Measurements from ENCODE around the gene RNF152.

Gene RNF152, protein sequence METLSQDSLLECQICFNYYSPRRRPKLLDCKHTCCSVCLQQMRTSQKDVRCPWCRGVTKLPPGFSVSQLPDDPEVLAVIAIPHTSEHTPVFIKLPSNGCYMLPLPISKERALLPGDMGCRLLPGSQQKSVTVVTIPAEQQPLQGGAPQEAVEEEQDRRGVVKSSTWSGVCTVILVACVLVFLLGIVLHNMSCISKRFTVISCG

DNA sequence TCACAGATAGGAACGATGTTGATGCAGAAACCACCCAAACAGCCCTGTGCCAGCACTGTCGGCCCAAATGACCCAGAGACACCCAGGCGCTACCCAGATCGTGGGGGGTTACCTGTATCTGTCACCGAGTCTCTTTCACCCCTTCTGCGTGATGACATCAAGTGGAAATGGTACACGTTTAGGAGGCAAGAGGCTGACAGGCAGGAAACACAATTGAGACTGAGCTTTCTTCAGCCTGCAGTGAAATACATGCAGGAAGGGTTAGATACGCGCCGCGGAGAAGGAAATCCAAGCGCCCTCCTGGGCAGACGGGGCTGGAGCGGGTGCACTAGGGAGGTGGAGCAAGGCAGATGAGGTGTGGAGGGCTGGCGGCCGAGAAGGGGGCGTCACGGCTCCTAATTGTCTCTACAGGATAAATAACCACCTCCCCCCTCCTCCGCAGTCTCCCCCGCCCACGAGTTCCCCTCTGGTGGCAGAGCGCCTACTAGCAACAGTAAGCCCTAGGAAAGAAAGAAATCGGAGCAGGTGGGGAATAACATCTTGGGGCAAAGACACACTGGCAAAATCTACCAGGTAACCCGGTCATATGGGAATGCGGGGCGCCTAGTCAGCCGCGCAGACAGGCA lies at the start of gene RNF152:
Gene RNF152, minus strand, starts transcription at position 325 of the 626 bp plus-strand sequence. CDS start 76,544 bp downstream, outside the sequence.
- peak; percentile 66 for DNase-seq (ENCODE audit: low spot score)

DNA sequence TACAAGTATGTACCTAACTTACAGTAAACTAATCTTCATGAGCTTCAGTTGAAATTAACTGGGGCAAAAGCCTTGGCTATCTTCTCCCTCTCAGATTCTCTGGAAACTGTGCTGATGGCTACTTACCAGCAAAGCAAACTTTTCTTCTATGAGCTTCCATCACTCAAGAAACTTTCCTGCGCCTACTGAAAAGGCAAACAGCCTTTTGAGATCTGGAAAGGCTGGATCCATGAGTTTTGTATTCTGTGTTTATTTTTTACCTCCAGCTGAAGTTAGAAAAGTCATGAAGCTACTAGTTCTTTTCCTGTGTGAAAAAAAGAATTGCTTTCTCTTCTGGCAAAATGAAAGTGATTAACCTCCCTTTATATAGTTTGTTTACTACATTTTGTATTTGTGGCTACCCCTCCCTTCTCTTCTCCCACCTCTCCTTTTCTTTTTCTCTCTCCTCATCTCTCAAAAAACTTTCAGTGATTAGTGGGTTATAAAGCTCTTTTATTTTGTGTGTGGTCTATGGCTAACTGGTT lies 49.2 kb upstream of the RNF152 start:
- no peak for DNase-seq (ENCODE audit: low spot score)

DNA sequence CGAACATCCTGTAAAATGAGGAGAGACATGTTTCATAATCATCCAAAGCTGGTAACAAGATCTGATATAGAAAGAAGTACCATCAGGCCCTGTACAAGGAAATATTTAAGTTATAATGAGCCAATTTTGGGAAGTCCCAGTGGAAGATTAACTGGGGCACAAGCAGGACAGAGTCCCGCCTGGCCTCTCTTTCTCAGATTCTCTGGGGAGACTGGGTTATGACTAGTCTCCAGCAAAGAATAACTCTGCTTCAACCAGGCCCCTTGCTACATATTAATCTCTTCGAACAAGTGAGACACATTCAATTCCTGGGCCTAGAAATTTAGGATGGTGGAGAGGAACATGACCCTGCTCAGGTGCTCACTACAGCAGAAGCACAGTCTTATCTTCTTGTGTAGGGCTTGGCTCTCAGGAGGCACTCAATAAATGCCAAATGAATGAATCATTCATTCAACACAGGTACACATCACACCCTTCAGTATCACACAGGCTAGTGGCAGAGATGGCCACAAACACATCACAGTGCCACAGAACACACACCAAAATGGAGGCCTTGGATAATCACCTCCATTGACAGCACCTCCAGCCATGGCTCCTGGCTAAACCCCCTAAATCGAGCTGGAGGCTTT lies 46.4 kb upstream of the RNF152 start:
- no peak for DNase-seq (ENCODE audit: low spot score)

DNA sequence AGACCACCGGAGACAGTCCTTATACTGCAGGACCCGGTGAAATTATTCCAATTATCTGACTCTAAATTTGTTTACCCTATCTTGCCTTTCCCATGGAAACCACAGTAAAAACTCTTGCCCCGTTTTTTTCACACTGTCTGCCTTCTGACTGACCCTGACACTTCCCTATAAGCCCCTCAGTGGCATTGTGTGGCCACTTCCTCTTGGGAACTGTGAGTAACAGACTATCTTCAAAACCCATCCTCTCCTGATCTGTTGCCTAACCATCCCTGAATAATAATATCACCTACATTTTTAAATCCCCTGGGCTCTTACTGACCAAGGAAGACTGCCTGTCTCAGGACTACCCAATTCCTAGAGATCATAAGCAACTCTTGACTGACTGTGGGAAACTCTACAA lies 42.6 kb upstream of the RNF152 start:
- DNase-seq (ENCODE audit: low spot score), result no peak

DNA sequence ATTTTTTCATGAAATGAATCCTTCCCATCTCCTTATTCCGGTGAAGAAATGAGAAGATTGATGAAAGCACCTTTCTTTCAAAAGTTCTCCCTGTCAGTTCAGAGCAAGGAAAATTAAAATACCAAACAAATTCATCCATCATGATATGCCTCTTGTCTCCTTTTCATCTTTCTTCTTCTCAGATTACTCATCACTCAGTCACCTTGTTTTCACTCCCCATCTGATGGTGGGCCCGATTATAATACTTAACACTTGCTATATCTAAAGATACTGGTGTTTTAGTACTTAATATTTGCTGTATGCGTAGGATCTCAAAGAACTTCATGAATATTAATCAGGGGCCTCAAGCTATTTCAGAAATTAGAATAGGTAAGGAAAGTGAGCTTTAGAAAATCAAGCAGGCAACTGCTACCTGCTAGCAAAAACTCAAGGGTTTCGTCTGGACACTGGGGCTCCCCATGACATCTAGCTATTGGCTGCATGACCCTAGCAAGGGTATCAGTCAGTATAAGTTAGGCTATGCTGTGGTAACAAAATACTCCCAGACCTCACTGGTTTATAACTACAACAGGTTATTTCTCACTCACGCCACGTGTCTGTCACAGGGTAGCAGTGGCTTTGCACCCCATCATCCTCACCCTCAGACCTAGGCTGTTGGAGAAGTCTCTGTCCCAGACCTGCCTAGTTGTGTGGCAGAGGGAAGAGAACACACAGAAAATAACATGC lies 39.0 kb upstream of the RNF152 start:
- DNase-seq (ENCODE audit: low spot score), result no peak

DNA sequence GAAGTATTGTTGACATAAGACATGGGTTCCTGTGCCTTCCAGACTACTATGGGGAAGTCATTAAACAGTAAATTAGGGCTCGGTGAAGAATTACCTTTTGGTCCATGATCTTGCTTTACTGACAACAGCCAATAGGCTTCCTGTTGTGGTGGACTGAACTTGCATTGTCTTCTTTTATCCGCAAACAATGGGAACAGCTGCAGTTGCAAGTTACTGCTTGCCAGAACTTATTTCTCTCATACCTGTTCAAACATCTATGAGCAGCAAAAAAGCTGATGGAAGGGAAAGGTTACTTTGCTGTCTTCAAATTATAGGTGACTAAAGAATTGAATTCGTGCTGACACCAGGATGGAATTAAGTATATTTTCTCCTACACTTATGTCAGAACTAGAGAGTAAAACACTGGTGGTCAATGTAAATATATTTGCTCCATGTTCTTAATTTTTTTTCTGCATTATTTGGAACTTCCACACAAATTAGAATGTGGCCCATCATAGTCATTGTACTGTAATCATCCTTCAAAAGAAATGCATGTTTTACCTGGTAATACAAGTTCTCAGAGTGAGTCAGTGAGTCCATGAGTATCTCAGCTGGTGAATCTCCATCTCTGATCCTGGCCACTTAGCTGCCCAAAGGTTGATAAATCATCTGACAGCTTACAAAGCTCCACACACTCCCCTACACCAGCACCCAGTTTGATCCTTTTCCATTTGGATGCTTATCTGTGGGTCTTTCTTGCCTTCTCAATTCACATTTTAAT lies 37.3 kb upstream of the RNF152 start:
- no peak for DNase-seq (ENCODE audit: low spot score)

DNA sequence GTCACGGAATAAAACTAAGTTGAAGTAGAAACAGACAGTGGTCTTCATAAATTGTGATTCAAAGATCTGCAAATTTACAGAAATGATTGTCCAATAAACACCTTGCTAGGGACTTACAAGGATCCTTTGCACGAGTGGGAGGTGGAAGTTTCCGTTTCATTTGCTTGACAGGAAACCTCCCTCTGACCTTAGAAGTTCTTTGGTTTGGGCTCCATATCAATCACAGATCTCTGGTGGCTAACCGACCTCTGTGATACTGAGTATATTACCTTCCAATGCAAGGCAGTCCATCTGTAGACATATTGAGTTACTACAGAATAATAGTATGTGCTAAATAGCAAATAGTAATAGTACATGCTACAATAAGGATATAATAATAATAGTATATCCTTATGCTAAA lies 33.7 kb upstream of the RNF152 start:
- no peak for DNase-seq (ENCODE audit: low spot score)

DNA sequence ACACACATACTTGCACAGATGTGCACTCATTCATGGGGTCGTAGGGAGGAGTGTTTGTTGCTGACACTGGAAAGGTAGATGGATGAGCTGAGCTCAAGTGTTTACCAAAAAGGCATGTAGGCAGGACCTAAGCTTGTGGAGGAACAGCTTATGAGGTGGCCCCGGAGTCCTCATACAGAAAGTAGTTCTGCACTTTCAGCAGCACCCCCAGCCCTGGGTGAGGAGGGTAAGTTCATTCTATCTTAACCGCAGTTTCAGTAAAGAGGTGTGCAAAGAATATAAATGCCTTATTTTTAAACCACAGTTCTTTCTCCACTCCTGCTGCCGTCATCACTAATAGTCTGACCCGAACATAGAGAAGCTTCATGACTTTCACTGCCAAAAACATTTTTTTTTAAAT lies 31.7 kb upstream of the RNF152 start:
- no peak for DNase-seq (ENCODE audit: low spot score)

DNA sequence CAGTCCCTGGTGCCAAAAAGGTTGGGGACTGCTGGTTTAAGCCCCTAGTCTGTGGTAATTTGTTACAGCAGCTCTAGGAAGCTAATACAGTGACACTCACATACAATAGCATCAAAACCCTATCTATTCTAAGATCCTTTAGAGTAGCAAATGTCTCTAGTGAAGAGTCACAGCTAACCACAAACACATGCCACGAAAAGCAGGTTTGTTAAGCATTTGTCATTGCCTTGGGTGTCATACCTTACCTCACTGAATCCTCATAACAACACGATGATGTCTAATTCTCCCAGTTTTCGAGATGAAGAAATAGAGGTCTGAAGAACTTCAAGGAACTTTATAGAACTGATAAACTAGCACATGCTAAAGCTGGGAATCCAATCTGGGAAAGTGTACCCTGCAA lies 29.6 kb upstream of the RNF152 start:
- DNase-seq (ENCODE audit: low spot score), result no peak

DNA sequence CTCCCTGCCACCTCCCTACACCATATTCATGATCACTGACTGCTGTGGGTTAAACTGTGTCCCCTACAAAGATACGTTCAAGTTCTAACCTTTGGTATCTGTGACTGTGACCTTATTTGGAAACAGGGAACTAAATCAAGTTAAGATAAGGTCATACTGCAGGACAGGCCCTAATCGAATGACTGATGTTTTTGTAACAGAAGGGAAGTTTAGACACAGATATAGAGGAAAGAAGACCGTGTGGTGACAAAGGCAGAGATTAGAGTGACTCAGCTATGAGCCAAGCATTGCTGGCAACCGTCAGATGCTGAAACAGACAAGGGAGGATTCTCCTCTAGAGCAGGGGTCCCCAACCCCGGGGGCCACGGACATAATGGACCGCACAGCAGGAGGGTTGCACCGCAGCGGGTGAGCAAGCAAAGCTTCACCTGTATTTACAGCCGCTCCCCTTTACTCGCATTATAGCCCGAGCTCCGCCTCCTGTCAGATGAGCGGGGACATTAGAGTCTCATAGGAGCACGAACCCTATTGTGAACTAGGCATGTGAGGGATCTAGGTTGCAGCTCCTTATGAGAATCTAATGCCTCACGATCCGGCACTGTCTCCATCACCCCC lies 28.9 kb upstream of the RNF152 start:
- DNase-seq (ENCODE audit: low spot score), result no peak

DNA sequence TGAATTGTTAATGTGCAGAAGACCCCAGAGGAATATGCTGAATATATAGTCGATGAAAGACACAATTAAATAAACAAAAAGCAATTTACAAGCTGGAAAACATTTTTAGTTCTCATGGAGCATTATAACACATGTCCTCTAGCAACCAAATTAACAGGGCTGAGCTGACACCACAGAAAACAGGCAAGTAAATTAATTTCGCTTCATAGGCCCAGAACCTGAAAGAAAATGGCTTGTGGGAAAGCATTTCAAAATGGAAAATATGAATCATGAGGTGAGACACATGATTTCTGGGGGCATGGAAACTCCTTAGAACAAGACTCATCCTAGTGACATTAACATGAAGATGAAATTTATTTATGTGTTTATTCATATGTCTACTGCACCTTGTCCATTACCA lies 25.0 kb upstream of the RNF152 start:
- DNase-seq (ENCODE audit: low spot score), result no peak

DNA sequence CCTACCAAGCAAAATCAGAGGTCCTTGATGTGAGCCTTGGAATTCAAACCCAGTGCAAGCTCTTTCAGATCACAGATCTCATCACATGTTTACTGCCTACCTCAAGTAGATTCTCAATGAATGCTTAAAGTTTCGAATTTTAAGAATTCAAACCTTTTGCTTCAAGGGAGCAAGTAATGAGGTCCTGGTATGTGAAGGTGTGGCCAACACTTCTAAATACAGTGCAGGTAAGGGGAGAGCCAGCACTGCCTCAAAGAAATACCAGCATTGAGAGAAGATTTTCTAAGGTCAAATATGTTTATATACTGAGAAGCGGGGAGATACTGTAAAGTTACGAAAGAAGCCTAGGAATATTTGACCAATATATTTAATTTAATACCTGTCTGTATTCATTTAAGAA lies 19.7 kb upstream of the RNF152 start:
- no peak for DNase-seq (ENCODE audit: low spot score)

DNA sequence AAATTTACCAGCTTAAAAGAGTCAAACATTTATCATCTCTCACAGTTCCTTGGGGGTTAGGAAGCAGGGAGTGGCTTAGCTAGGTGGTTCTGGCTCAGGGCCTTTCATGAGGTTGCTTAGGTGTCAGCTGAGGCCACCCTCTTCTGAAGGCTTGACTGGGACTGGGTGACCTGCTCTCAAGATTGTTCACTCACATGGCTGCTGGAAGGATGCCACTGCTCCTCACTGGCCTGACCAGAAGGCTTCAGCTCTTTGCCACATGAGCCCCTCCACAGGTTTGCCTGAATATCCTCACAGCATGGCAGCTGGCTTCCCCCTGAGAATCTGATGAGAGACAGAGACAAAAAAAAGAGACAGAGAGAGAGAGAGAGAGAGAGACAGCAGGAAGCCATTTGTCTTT lies 17.3 kb upstream of the RNF152 start:
- DNase-seq (ENCODE audit: low spot score), result no peak

DNA sequence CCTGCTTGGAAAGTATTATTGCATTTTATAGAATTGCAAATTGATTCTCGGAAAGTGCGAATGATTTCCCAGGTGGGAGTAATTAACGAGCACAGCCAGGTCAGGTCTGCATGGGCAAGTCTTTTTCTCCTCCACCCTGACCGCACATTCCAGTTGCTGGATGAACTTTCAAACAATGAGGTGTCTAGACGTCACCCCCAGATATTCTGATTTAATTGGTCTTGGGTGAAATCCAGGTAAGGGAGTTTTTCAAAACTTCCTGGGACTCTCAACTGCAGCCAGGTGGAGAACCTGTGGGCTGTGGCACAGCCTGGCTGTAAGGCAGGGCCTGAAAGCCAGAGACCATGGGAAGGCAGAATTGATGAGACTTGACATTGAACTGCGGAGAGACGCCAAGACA lies 15.9 kb upstream of the RNF152 start:
- DNase-seq (ENCODE audit: low spot score), result no peak

DNA sequence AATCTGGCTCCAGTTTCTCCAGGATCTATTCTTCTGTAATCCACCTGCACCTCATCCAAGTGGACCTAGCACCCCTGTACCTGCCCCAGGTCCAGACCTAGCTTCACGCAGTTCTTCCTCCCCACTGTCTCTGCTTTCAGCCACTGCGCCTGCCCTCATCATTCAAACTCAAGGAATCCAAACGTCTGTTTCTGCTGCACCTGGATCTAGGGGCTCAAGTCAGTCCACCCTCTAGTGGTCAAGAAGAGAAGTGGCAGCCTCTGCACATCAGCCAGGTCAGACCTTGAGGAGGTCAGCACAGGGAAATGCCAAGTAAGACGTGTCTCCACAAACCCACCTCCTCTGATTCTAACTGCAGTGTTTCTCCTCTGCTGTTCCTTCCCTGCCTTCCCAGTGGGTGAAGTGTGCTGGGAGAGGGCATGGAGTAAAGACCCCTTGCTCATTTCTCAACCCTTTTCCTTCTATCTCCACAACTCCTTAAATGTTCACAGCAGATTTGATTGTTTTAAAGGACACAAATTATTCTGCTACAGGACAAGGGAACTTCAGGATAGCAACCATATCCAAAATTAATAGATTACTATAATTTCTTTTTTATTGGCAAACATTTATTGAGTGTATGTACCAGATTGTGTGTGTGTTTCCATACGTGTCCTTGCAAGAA lies 8.6 kb upstream of the RNF152 start:
- peak; percentile 64 for DNase-seq (ENCODE audit: low spot score)

DNA sequence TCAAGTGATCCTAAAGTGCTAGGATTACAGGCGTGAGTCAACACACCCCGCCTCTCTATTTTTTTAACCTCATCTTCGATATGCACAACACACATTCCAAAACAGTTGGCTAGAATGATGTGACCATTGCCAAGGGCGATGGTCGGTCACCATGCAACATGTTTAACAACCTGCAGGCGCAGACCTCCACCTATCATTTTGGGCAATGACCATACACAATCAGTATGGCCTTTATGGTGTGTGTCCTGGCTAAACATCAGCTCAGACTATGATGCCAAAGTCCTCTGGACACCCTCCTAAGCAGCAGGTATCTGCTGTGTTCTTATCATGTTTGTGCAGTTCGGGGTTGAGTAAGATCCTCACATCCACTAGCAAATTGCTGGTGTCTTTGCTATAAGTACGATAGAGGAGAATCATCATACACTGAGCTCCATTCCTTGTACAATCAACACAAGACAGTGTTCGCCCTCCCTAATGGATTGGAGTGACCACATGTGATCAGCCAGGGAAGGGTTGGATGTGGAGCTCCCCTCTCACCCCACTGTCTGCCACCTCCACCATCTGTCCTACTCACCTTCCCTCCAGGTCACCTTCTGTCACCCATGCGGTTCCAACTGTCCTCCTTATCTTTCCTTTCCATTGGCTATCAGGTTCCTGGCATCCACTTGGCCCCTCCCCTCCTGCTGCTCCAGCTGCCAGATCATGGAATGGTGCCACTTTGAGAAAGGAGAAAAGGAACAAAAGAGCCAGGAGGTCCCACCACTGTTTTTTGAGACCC lies 7.9 kb upstream of the RNF152 start:
- DNase-seq (ENCODE audit: low spot score), result no peak

DNA sequence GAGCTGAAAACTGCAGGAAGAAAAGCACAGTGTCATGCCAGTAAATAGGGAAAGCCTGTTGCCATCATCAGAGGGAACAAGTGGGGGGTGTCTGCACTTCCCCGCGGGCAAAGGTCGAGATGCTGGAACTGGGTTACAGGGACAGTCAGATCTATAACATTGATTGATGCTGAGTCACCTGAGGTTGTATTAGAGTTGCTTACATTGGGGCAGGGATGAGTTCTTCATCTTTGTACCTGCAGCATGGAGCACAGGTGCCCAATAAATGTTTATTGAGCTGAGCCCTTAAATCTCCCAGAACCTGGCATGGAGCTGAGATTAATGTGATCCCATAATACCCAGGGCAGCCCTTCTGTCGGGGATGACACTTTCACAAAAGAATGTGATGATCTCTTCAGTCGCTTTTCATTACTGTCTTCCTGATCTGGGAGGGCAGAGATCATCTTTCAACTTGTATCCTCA lies 5.9 kb upstream of the RNF152 start:
- no peak for DNase-seq (ENCODE audit: low spot score)

DNA sequence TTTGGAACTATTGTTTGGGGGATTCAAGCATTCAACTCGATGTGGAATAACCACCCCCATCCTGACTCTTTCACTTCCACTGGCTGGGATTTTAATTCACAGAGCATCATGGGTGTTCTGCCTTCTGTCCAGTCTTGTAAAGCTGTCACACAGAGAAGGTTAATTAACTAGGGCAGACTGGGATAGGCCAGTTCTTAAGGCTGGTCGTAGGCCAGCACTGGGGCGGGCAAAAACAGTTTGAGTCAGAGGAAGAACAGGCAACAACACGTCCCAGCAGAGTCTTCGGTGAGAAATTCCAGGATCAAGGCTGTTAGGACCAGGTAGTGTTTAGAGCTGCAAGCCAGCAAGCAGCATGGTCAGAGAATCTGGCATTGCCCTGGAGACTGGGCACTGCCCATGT lies 4.0 kb upstream of the RNF152 start:
- DNase-seq (ENCODE audit: low spot score), result peak; percentile 52

DNA sequence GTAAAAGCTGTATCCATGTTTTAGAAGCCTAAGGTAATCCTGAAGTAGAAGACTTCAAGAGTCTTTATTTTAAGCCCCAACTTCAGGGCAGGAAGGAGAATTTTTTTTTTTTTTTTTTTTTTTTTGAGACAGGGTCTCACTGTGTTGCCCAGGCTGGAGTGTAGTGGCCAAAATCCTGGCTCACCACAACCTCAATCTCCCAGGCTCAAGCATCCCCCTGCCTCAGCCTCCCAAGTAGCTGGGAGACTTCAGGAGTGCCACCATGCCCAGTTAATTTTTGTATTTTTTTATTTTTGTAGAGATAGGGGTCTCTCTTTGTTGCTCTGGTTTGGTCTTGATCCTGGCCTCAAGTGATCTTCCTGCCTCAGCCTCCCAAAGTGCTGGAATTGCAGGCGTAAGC lies 3.3 kb upstream of the RNF152 start:
- no peak for DNase-seq (ENCODE audit: low spot score)

All from ecto neural progenitor cell (in vitro differentiated cells).